HFF-Myc (cell line): Measurements from ENCODE around the gene SLC2A1.
A peak's percentile ranks its signal among the peaks of the same experiment; 100 is the strongest.

Experiments
- DNase-seq: peaks from one replicate; pipeline ENCODE4 v3.0.0-alpha.2; 2011; ENCODE audit warnings: low read depth; ENCODE audit errors: extremely low read depth
- H3K4me3 ChIP-seq: replicated peaks from 2 replicates; pipeline ENCODE4 v1.5.1; 2011; ENCODE audit warnings: low read depth, mild to moderate bottlenecking, control low read depth, low read length
- TF ChIP-seq, protein P1 (sequence below): IDR thresholded peaks from 2 replicates; pipeline ENCODE4 v1.5.1; 2012; ENCODE audit warnings: mild to moderate bottlenecking, low read depth, low read length, control low read depth; ENCODE audit errors: missing control alignments

The SLC2A1 gene

DNA sequence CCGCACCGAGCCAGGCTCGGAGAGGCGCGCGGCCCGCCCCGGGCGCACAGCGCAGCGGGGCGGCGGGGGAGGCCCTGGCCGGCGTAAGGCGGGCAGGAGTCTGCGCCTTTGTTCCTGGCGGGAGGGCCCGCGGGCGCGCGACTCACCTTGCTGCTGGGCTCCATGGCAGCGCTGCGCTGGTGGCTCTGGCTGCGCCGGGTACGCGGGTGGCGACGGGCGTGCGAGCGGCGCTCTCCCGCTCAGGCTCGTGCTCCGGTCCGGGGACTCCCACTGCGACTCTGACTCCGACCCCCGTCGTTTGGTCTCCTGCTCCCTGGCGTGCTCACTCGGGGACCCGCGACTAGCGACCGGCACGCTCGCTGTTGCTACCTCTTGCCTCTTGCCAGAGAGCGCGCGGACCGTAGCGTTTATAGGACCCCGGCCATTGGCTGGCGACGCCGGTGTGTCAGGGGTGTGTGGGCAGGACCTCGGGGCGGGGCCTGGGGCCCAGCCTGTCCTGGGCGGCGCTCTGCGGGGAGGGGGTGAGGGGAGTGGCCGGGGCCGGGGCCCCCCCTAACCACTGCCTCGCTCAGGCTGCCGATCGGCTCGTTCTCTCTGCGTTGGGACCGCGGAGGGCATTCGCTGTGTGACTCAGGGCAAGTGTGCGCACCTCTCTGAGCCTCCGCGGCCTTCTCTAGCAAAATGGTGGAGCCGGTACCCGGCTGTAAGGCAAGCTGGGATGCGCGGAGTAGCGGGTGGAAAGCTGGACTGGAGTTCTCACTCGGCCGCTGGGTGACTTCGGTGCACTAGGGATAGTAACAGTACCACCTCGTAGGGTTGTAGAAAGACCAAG is at the start of gene SLC2A1:
TSS of gene SLC2A1 (minus strand) at position 381 of the 832 bp plus-strand sequence. CDS start at position 164, 217 bp downstream.
- TF ChIP-seq, protein P1, sequence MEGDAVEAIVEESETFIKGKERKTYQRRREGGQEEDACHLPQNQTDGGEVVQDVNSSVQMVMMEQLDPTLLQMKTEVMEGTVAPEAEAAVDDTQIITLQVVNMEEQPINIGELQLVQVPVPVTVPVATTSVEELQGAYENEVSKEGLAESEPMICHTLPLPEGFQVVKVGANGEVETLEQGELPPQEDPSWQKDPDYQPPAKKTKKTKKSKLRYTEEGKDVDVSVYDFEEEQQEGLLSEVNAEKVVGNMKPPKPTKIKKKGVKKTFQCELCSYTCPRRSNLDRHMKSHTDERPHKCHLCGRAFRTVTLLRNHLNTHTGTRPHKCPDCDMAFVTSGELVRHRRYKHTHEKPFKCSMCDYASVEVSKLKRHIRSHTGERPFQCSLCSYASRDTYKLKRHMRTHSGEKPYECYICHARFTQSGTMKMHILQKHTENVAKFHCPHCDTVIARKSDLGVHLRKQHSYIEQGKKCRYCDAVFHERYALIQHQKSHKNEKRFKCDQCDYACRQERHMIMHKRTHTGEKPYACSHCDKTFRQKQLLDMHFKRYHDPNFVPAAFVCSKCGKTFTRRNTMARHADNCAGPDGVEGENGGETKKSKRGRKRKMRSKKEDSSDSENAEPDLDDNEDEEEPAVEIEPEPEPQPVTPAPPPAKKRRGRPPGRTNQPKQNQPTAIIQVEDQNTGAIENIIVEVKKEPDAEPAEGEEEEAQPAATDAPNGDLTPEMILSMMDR, result no peak
- peak; percentile 78 for DNase-seq
- peak within 1 kb of the TSS; percentile 87 for H3K4me3 ChIP-seq

DNA sequence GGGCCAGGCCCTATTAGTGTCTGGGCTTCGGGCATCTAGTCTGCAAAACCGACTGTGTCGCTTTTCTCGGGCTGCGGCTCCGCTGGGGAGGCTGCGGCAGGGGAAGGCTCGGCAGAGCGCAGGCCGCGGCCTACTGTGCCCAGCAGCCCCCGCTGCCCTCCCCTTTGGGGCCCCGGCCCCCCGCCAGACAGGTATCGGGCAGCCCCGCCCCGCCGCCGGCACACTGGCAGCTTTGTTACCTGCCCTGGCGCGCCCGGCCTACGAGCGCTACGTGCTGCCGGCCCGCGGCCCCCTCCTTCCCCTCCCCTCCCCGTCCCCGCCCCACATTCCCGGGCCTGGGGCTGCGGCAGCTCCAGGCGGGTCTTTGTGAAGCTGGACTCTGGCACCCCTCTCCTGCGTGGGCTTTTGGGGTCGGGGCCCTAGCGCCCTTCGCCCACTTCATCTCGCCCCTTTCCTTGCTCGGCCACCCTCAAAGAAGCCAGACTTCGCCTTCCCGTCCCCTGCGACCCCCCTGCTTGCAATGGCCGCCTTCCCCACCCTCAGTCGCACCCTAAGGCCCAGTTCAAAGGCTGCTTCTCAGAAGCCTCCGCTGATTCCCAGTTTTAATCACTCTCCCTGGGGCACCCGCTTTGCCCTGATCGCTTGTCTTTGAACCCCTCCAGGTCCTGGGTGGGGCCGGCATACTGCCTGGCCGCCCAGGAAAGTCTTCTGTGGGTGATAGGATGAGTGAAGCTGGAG is 48.9 kb upstream of the SLC2A1 start:
- no peak overlapping the region for H3K4me3 ChIP-seq
- no peak for DNase-seq
- TF ChIP-seq, protein P1, result no peak

DNA sequence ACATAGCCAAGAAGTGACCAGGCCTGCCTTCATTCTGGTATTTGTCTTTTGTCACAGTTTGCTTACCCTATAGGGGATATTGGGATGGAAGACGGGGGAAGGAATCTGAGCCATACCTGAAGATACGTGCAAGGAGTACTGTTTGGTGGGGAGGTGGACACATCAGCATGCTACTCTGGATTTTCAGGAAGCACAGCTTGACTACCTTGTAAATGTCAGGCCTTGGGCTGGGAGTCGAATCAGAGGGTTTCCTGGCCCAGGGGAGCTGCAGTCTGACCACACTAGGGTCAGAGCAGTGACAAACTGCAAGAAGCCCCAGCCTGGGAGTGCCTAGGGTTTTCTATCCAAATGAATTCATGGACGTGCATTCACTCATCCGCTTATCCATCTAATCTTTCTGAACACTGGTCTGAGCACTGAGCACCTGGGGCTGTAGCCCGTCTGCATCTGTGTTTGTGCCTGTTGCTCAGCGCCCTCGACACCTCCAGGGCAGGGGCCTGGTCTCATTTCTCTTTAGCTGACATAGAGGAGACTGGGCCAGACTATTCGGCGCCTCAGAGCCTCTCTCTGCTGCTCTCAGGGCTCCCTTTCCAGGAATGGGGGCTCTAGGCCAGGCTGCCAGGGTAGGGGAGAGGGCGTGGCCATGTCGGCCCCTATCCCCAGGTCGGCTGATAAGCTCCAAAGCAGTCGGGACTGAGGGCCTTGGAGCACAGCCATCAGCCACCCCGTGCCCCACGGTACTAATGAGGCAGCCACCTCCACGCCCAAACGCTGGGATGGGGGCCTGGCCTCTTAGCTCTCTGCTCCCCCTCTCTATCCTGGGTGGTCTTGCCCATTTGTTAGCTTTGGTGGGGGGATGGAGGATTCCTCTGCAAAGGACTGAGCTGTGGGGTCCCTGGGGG is 47.0 kb upstream of the SLC2A1 start:
- DNase-seq, result no peak
- H3K4me3 ChIP-seq, result no peak overlapping the region

DNA sequence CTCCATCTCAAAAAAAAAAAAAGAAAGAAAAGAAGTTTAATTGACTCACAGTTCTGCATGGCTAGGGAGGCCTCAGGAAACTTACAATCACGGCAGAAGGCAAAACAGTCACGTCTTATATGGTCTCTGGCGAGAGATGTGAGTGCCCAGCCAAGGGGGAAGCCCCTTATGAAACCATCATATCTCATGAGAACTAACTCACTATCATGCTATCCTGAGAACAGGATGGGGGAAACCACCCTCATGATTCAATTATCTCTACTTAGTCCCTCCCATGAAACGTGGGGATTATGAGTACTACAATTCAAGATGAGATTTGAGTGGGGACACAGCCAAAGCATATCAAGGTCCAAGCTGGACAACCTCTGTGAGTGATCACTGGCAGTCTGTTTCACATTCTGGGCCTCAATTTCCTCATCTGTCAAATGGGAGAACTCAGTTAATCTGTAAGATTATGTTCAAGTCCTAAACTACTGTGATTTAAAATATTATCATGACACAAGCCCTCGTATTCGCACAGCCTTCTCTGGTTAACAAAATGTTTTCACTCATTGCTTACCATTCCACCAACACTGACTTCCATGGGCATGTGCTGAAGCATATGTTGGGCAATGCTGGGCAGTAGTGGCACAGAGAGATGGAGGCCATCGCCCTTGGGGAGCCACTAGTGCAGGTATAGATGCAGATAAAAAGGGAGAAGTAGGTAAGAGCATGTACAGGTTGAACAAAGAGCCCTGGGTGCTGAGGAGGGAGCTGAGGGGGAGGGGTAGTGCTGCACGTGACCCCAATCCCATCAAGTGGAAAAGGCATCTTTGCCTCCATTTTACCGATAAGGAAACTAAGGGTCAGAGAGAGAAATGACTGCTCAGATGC is 46.2 kb upstream of the SLC2A1 start:
- TF ChIP-seq, protein P1, result no peak
- H3K4me3 ChIP-seq, result no peak overlapping the region
- DNase-seq, result no peak

More for the DNA sequence above, 47.0 kb upstream of the SLC2A1 start:
- TF ChIP-seq, protein P1, result no peak

DNA sequence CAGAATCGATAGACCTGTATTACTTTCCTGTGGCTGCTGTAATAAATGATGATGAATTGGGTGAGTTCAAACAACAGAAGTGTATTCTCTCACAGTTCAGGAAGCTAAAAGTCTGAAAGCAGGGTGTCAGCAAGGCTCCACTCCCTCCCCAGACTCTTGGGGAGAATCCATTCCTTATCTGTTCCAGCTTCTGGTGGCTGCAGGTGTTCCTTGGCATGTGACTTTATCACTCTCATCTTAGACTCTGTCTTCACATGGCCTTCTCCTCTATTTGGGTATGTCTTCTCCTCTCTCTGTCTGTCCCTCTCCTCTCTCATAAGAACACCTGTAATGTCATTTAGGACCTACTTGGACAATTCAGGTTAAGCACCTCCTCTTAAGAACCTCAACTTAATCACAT is 44.1 kb upstream of the SLC2A1 start:
- TF ChIP-seq, protein P1, result no peak
- no peak for DNase-seq
- no peak overlapping the region for H3K4me3 ChIP-seq

DNA sequence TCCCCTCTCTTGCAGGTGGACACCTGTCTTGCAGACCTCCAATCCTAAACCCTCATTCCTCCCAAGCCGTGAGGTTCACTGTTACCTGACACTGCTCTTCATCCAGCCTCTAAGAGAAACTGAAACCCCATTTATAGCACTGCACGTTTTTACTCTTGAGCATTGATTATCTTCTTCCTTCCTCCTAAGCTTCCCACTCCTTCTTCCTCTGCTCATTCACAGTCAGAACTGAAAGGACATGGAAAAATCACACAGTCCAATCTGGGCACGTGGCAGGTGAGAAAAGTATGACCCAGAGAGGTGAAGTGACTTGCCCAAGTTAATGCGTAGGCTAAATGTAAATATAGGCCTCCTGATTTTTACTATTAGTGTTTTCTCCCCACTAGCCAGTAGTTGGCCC is 43.4 kb upstream of the SLC2A1 start:
- TF ChIP-seq, protein P1, result no peak
- no peak overlapping the region for H3K4me3 ChIP-seq
- no peak for DNase-seq
